HG03175 (cell line): ENCODE measurements around the gene HRH2.

Experiments used
- ATAC-seq: cut with Tn5 transposase; IDR thresholded peaks from one replicate; pipeline ENCODE4 v1.9.1; 2021; ENCODE audit warnings: mild to moderate bottlenecking, moderate library complexity; ENCODE audit not compliant: unreplicated experiment

HRH2 gene

DNA sequence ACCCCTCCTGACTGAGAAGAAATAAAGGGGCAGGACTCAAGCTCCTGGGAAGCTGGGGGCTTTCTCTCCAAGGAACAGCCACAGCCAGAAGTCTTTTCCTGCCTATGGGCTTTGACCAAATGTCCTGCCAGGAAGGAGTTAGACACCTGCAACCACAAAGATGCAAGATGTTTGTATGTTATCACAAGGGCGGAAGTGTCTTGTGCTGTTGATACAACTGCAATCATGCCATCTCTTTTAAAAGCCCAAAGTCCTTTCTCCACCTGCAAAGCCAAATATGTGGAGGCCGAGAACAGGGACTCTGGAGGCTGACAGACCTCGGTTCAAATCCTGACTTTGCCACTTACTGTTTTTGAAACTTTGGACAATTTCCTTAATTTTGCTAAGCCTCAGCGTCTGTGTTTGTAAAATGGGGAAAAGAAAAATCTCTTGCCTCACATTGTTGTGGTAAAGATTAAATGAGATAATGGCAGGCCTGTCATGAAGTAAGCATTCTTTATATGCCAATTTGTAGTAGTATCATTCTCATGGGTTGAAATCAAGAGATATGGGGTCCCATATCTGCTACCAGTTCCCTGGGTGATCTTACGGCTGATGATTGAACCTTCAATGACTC lies 17.0 kb downstream of the HRH2 start:
- ATAC-seq, result no peak

DNA sequence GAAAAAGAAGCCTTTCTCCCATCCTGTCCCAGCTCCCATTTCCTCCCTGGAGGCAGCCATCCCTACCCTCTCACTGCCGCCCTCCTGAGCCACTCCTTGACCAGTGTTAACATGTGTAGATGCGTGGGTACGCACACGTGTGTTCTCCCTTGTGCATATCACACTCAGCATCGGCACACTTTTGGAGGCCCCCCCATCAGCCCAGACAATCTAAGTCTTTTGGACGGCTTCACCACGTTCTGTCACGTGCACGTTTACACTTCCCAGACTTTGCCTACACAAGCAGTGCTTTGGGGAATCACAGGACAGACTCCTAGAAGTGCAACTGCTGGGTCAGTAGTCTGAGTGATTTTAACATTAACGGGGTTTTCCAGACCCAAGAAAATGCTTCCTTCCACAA lies 18.0 kb downstream of the HRH2 start:
- ATAC-seq, result no peak

DNA sequence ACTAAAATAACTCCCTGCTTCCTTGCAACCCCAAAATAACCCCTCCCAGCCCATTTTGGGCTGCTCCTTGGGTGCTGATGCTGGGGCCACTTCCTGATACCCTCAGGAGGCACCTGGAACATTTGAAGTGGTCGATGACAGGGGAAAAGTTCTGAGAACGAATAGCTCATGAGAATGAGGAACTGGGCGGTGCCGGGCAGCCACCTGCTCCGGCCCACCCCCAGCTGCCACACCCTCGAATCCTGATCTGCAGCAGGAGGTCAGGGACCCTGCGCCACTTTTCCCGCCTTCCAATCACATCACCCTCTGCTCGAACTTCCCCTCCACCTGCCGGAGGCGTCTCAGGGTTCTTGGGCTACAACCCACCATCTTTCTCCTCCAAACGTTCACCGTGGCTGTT lies 19.7 kb downstream of the HRH2 start:
- ATAC-seq, result no peak

DNA sequence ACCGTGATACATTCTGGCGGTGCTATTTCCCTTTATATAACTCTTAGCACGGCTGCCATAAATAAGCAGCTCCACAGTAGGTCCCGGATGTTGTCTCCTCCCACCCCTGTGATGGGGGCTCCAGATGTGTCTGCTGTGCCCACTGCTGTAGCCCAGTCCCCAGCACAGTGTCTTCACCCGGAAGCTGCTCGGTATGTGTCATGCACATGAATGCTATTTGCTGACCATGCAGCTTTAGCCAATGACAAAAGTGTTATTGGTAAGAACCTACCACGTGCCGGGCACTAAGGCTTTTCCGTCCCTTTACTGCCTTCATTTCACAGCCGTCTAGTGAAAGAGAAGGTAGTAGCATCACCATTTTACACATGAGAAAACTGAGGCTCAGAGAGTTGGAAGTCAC lies 20.2 kb downstream of the HRH2 start:
- no peak for ATAC-seq

DNA sequence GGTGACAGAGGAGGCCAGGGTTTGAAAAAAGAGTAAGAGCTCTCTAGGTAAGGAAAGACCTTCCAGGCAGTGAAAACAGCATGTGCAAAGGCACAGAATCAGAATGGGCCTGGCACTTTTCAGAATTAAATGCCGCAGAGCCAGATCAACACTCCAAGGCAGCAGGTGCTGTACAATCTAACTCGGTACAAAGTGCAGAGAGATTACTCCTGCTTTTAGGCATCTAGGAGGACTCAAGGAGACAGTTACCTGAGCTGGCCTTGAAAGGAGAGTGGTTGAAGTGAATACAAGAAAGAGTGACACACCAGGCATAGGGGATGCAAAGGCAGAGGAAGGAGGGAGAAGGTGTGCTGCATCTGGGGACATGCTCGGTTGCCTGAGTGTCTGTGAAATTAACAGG lies 21.5 kb downstream of the HRH2 start:
- ATAC-seq, result no peak

DNA sequence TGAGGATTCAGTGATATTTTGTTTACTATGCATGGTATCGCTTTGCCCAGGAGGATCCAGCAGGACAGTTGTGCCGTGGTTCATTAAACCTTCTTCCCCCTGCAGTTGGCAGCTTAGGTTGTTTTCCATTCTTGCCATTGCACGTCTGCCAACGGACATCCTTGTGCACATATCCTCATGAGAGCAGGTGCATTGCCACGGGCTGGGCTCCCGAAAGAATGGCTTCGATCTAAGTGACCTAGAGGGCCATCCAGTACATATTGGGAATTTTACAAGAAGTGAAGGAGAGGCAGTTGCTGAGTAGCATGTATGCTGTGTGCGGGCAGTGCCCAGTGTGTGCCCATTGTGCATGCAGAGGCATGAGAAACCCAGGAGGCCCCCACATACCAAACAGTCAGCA lies 22.1 kb downstream of the HRH2 start:
- ATAC-seq, result no peak

DNA sequence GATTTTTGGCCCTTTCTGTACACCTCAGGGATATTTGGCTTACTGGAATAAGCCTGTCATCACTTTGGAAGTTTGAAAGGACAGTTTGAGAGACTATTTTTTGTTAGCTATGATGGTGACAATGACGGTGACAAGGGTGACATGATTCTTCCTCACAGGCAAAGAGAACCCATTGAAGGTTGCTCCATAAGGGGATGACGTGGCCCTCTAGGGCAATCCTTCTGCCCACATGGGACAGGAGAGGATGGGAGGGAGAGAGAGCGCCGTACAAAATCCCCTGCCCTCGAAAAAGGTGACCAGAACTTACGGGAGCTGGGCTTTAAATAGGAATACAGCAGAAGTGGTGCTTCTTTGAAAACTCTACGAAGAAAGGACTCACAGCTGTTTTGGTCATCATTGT lies 22.6 kb downstream of the HRH2 start:
- no peak for ATAC-seq

DNA sequence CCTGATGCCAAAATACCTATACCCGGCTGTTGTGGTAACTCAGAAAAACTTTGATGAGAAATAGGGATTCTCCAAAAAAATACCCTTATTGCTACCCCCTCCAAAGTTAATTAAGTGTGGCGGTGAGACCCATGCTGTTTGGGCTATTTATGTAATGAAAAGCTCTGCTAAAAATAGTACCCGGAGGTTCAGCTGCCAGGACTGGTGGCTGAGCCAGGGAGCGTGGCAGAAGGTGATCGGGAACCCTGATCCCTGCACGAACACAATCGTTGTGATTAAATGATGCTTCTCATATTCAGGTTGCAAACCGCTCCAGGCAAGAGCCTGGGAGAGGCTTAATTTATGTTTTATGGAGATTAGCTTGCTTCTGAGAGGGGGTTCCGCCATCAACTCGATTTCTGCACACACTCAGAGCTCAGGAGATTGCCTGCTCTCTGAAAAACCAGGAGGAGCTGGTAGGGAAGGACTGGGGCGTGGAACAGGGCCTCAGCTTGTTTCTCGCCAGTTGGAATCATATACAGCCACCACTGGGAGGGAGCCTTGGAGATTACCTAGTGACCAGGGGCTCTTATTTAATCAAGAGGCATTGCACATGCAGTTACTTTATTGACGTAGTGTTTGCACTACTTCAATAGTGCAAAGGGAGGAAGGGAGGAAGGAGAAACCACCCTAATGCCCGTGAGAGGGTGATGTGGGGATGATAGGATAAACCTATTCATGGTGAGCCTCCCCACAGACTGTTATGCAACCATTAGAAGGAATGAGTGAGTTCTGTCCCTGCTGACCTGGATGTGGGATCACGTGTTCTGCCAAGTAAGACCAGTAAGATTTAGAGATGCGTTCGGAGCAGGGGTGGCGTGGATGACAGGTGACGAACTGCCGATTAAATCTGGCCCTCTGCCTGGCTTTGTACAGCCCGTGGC lies 23.4 kb downstream of the HRH2 start:
- no peak for ATAC-seq

DNA sequence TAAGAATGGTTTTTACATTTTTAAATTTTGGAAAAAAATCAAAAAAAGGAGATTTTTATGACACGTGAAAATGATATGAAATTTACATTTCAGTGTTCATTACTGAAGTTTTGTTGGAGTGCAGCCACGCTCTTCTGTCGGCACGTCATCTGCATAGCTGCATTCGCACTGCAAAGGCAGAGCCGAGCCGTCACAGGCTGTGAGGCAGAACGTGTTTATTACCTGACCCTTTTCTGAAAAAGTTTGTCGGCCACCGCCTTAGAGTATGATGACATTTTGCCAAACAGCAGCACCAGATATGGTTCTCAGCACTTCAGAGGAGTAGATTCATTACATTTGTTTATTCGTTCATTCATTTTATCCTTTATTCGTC lies 24.1 kb downstream of the HRH2 start:
- ATAC-seq, result no peak

DNA sequence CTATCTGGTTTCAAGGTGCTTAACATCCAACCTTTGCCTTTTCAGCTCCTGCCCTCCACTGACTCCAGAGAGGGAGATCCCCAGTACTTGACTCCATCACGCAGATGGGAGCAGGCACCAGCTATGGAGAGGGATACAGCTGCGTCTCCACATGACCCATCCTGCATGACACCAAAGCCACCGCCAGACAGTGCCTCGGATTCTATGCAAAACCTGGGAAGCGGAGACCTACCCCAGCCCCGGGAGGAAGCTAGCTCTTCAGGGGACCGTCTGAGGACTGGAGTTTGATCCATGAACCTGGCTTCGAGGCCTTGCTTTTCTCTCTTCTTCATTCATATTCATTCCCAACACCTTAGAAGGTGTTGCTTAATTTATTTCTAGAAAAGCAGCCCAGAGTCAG lies 24.8 kb downstream of the HRH2 start:
- ATAC-seq, result no peak

DNA sequence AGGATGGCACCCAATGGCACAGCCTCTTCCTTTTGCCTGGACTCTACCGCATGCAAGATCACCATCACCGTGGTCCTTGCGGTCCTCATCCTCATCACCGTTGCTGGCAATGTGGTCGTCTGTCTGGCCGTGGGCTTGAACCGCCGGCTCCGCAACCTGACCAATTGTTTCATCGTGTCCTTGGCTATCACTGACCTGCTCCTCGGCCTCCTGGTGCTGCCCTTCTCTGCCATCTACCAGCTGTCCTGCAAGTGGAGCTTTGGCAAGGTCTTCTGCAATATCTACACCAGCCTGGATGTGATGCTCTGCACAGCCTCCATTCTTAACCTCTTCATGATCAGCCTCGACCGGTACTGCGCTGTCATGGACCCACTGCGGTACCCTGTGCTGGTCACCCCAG lies 25.4 kb downstream of the HRH2 start:
- ATAC-seq, result no peak

DNA sequence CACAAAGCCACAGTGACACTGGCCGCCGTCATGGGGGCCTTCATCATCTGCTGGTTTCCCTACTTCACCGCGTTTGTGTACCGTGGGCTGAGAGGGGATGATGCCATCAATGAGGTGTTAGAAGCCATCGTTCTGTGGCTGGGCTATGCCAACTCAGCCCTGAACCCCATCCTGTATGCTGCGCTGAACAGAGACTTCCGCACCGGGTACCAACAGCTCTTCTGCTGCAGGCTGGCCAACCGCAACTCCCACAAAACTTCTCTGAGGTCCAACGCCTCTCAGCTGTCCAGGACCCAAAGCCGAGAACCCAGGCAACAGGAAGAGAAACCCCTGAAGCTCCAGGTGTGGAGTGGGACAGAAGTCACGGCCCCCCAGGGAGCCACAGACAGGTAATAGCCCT lies 26.1 kb downstream of the HRH2 start:
- no peak for ATAC-seq

DNA sequence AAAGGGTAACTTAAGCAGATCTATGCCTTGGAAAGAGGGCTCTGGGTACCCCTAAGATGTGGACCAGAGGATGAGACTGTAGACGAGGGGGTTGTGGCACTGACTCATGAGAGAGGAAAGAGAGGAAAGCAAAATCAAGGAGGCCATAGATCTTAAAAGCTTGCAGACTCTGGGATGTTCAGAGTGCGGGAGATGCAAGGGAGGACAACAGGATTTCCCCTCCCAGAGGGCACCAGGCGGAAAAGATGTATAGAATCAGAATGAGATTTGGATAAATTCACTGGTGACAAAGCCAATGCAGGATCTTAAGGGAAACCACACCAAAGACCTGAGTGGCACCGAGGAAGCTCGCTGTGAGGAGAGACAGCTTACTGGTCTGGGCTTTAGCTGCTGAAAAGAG lies 27.1 kb downstream of the HRH2 start:
- ATAC-seq, result no peak

DNA sequence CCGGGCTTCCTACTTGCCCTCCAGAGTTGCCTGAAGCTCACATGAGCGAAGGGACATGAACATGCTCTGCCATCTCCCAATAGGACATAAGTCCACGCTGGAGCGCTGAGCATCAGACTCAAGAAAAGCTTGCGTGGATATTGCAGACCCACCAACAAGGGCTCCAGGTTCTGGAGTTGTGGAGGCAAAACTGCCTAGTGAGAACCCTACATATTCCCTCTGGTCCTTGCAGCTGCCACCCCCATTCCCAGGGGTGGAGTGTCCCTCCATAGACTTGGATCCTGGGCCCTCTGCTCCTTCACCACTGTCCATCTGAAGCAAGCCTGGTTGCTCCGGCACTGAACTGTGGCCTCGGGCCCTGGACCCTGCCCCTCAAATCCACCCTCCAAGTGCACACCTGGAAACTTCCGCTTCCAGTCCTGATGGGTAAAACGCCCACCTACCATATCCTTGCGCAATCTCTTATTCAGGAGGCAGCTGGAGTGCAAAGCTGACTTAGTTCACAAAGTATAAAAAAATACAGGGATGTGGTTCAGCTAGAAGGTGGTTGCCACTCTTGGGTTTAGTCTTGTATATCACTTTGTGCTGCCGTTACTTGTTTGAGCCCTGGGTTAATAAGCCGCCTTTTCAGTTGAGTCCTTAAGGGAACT lies 28.0 kb downstream of the HRH2 start:
- ATAC-seq, result no peak

DNA sequence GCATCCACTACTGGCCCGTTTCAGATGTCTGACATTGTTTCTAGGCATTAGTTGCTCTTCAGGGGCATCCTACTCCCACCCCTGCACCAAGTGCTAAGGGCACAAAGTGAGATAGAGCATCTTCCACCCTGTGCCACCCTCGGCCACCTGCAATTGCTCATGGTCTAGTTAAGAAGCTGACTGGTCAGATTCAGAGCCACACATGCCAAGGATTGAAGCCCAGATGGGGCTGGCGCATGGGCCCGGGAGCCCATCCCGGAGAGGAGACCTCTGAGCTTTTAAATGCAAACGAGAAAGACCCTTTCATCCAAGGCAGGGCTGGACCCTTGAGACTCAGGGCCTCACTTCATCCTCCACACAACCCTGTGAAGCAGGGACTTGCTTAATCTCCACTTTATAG lies 28.5 kb downstream of the HRH2 start:
- ATAC-seq, result no peak

DNA sequence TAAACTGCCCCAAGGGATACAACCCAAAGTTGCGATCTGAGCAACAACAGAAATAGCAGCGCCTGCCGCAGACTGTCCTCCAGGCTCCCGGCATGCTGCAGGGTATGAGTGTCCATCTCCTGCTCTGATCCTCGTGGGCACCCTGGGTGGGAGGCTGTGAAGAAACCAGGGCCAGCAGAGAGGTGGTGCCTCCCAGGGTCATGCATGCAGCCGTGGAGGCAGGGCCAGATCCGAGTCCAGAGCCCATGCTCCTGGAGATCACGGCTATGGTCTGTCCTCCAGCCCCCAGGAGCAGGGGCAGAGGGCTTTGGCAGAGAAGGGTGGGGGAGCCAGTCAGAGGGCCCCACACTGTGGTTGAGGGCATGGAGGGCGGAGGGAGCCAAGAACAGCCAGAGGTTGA lies 29.0 kb downstream of the HRH2 start:
- ATAC-seq, result no peak

DNA sequence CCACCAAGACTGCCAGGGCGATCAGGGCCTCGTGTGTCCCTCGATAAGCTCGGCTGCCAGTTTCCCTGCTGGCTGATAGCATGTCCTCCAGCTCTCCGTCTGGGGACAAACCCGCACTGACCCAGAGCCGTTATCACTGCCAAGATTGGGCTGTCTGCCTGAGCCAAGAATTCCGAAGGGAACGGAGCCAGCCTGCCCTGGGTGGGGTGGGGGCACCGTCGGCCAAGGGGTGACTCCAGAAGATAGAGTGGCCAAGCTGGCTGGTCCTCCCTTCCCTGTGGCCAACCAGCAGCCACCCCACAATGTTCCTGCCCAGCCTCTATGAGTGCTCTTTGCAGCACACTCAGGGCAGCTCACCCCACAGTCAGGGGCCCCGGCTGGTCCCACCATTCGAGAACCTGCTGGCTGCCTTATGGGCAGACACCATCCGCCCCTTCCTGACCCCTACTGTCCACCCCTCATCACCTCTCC lies 29.4 kb downstream of the HRH2 start:
- no peak for ATAC-seq

DNA sequence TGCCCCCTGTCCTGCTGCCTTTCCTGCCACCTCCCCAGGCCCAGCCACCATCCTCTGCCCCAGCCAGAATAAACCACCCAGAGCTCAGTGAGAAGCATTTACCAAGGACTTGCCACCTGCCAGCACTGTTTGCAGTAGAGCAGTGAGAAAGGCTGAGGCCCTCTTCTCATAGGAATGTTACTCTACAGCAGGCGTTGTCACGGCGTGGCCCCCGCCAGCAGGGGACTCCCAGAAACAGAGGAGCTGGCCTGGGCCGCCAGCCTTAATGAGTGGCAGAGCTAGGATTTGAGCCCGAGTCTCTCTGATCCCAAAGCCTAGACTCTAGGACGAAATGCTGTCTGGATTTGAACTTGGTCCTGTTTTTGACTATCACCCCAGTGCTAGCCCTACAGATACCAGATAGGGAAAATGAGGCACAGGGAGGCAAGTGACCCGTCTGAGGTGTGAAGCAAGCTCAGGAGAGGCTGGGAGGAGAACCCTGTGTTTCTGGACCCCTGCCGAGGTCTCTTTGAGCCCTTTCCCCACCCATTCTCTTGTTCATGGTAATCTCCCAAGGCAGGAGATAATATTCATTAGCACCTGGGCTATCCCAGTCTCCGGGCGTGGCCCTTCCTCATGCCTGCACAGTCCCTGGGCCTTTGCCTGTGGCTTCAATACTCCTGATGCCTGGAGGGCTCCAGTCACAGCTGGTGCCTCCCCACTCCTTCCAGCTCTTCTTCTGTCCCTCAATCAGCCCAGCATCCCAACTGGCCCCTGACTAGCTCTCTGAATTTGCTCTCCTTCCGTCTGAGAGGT lies 30.7 kb downstream of the HRH2 start:
- ATAC-seq, result no peak

DNA sequence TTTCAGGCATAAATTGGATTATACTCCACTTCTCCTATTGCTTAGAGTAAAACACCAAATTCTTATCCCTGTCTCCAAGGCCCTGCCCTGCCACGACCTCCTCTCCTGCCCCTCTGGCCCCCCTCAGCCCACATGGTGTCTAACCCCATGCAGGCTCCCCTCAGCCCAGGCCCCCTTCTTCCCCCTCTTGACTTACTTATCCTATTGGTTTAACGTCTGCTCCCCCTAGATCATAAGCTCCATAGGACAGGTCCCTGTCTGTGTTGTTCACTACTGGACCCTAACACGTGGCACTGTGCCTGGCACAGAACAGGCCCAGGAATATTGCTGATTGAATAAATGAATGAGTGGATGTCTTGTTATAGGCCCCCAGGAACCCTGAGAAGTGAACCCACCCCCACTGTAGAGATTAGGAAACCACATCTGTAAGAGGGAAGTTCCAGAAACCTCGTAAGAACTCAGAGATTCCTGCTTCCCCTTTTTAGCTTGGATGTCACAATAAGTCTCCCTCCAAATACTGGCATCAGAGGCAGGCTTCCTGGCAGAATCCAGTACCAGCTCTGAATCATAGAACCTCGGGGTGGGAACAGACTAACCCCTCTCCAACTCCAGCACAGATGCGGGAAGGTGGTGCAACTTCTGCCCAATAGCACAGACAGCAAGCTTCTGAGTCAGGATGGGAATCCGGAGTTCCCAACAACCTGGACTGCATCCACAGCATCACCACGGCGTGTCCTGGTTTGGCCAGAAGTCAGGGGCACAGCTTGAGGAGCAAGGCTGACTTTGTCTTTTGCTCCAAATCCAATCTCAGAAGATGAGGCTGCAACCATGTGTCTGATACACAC lies 31.5 kb downstream of the HRH2 start:
- no peak for ATAC-seq

DNA sequence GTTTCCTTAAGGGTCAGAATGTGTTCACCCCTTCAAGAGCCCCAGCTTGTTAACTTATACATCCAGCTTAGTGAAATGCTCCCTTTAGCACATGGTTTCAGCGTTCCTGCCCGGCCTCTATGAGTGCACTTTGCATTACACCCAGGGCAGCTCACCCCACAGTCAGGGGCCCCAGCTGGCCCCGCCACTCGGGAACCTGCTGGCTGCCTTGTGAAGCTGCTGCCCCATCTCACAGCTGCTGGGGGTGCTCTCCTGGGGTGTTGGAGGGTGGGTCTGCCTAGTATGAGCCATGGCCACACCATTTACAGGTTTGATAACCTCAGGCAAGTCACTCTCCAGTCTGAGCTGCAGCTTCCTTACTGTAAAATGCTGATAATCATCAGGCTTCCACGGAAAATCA lies 32.2 kb downstream of the HRH2 start:
- ATAC-seq, result no peak
